Measurements from ENCODE around the gene STAB2.

- TF ChIP-seq CTCF (IDR thresholded peaks at IDR 0.05) (no peak), POLR2A (IDR thresholded peaks at IDR 0.05) (no peak)
These were observed 128.4 kb downstream of the STAB2 start for GRCh38 chr12:103715494-103715893.

Measured in right lobe of liver (tissue), 4 donors.